Activated gamma-delta T cell treated with Interleukin-2 at 50 U/mL for 16 hours (primary cell): ENCODE measurements around the gene DPY19L3.
"Not testable (repeated sequence)": the region's sequence is repeated elsewhere in the genome, so short reads cannot be mapped to it uniquely, and the experiment has no call there.

ENCODE experiments used
- DNase-seq: peaks from one replicate; pipeline ENCODE4 v3.0.0-alpha.2; 2020

Gene DPY19L3

DNA sequence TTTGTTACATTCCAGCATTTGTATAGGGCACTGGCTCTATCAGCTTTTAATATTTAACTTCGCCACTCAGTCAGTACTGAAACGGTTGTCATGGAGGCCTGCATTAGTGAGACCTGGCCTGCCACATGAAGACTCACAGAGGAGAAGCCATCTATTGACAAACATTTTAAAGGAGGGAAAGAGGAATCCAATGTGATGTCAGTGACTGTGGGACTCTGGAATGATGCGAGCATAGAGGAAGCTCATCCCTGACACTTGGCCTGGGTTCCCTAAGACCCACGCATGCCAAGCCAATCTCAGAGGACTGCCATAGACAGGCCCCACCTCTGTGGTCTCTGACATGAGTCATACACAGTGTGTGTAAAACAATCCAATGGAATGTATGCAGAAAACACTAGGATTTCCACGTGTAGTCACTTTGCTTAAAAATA lies 7.9 kb upstream of the DPY19L3 start:
- DNase-seq = no peak

GRCh38 chr19:32401992-32402391 lies 3.6 kb upstream of the DPY19L3 start:
- no peak for DNase-seq

DNA sequence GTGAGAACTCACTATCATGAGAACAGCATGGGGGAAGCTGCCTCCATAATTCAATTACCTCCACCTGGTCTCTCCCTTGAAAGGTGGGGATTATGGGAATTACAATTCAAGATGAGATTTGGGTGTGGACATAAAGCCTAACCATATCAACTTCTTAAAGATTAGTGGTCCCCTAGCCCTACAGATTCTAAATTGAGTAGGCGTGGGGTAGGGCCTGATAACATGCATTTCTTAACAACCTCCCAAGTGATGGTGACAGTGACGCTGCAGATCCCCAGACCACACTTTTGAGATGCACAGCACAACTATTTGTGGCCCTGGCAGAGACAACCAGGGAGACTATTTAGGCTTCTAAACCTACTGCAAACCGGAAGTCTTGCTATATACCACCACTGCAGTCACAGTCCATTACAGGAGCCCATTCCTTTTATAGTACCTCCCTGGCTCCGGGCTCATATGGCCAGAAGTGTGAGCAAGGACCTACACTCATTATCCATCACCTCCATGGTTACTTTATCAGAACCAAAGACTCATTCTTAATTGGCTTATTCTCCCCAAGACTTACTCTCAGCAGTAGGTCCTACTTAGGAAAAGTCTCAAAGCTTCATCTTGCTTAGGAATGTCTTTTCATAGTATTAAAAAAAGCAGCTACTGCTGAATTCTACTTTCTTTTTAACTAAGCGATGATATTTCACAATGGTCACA lies 2.1 kb upstream of the DPY19L3 start:
- no peak for DNase-seq

DNA sequence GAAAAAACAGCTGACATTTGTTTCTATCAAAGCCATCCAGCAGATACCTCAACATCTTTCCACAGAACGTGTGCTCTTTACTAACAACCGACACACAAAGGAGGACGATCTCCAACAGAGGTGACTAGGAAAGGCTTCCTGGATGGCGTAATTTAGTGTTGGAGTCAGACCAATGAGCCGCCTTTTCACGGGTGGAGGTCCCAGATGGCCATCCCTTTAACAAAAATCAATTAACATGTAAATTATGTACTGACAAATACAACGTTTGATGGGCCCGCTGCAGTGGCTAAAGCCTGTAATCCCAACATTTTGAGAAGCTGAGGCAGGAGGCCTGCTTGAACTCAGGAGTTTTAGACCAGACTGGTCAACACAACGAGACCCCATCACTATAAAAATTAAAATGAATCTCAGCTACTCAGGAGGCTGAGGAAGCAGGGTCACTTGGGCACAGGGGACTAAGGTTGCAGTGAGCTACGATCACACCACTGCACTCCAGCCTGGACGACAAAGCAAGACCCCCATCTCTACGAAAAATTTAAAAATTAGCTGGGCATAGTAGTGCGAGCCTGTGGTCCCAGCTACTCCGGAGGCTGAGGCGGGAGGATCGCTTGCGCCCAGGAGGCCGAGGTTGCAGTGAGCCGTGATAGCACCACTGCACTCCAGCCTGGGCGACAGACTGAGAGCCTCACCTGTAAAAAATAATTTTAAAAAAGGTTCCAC lies 1.2 kb upstream of the DPY19L3 start:
- DNase-seq = no peak

- peak; percentile 5 for DNase-seq
Measured at GRCh38 chr19:32404933-32405430, 588 bp upstream of the DPY19L3 start.

GRCh38 chr19:32406161-32407003 lies 812 bp downstream of the DPY19L3 start:
- no peak for DNase-seq

DNA sequence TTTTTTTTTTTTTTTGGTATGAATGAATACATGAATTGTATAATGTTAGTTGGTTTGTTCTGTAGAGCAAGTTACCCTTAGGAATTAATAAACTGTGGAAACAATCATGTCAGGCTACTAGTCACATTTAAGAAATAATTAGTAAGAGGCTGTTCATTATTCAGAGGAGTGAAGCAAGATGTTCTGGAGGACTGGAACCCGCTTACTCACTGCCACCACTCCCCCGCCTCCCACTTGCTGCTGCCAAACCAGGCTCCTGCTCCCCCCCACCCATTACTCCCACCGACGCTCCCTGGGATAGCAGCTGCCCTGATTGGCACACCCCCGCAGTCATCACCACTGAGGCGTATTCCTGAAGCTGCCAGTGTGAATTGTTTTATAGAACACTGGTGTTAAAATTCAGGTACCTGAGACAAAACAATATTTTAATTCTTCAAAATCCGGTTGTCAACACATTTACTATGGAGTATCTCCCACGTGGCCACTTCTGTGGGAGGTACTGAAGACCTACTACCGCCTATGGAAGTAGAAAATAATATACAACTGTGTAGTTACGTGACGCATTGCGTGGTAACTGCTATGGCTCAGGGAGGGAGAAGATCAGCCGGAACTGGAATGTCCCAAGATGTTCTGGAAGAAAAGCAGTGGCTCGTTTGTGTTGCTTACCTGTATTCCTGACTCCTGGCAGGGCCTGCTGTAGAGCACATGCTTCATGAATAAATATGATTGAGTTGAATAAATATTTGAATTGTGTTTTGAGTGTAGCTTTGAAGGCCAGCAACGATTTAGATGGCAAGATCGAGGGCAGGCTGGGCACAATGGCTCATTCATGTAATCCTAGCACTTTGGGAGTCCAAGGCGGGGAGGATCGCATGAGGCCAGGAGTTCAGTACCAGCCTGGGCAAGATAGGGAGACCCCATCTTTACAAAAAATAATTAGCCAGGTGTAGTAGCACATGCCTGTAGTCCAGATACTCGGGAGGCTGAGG lies 1.7 kb downstream of the DPY19L3 start:
- DNase-seq = no peak

- DNase-seq = no peak
Measured at GRCh38 chr19:32415246-32415645, 9.7 kb downstream of the DPY19L3 start.

GRCh38 chr19:32415669-32416068 lies 10.1 kb downstream of the DPY19L3 start:
- no peak for DNase-seq

DNA sequence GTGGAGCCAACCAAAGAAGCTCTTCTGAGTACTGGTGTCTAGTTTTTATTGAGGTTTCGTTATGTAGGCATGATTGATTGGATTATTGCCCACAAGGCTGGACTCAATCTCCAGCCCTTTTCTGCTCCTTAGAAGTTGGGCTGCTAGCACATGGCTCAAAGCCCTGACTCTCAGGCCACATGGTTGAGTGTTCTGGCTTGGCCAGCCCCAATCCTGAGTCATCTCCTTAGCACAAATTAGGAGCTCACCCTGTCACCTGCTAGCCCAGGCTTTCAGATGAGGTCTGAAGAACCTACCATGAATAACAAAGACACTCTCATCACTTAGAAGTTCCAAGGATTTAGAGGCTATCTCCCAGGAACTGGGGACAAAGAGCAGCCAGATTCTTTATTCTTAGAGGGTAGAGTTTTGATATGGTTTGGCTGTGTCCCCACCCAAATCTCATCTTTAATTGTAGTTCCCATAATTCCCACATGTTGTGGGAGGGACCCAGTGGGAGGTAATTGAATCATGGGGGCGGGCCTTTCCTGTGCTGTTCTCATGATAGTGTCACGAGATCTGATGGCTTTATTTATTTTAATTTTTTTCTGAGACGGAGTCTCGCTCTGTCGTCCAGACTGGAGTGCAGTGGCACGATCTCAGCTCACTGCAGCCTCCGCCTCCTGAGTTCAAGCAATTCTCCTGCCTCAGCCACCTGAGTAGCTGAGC lies 11.3 kb downstream of the DPY19L3 start:
- DNase-seq = no peak

GRCh38 chr19:32418155-32418554 lies 12.6 kb downstream of the DPY19L3 start:
- DNase-seq = no peak

GRCh38 chr19:32421589-32422361 lies 16.2 kb downstream of the DPY19L3 start:
- no peak for DNase-seq

GRCh38 chr19:32422435-32422834 lies 16.9 kb downstream of the DPY19L3 start:
- no peak for DNase-seq

DNA sequence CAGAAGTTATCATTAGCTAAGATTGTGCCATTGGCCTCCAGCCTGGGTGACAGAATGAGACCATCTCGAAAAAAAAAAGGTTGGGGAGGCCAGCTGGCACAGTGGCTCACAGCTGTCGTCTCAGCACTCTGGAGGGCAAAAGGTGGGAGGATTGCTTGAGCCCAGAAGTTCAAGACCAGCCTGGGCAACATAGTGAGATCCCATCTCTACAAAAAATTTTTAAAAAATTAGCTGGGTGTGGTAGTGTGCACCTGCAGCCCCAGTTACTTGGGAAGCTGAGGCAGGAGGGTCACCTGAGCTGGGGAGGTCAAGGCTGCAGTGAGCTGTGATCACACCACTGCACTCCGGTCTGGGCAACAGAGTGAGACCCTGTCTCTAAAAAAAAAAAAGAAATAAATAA lies 18.4 kb downstream of the DPY19L3 start:
- DNase-seq = not testable (repeated sequence)

DNA sequence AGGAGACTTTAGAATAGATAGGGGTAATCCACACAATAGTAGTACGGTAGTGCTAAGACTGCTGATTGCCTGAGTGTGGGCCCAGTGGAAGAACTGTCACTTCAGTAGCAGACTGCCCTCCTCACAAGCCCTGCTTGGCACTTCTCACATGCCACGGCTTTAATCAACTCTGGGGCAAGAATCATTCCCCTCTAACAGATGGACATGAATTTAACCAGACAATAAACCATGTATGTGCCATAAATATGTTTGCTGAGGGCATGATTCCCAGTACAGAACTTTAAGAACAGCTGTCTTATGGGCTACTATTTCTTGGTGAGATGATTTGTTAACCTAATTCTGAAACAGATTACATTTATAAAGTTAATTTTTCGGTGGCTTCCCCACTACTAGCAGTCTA lies 22.0 kb downstream of the DPY19L3 start:
- no peak for DNase-seq

DNA sequence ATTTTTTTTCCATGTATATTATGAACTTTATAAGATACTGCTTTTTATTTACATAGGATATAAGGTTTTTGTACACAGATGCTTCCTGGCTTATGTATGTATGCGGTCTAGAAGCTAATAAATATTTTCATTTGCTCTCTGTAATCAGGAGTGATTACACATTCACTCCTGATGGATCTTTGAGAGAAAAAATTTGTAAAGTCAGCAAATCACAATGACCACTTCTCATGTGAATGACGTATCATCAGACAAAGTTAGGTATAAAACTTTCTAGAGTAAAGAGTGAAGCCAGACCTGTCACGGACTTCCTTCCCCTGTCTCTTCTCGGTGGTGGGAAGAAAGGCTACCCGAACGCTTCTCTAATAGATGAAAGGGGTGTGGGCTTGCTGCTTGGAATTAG lies 31.1 kb downstream of the DPY19L3 start:
- DNase-seq = no peak

DNA sequence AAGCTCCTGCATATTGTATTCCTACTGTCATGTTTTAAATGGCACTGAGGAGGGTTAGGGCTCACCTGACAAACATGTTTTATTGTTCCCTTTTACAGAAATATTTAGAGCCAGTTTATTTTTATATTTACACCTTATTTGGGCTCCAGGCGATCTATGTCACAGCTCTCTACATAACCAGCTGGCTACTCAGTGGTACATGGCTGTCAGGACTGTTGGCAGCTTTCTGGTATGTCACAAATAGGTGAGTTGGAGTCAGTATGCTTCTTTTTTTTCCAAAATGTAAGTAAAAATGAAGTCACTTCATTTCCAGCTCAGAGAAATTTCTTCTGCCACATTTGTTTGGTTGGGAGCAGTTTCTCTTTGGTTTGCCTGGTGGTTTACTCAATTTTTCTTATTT lies 31.5 kb downstream of the DPY19L3 start:
- no peak for DNase-seq

DNA sequence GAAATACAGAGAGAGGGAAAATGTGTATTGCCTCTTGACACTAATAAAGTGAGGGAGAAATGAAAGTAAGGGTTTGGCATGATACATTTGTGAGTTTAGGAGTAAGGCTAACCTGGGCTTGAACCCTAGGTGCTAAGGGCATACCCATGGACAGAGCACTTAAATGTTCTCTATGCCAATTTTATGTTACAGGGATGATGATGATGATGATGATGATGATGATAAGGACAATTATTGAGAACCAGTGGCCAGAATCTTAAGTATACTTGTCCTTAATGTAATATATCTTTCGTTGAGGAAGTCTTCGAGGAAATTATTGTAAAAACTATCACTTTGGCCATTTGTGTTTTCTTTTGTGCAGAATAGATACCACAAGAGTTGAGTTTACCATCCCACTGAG lies 33.2 kb downstream of the DPY19L3 start:
- DNase-seq = no peak

GRCh38 chr19:32442650-32443049 lies 37.1 kb downstream of the DPY19L3 start:
- no peak for DNase-seq

DNA sequence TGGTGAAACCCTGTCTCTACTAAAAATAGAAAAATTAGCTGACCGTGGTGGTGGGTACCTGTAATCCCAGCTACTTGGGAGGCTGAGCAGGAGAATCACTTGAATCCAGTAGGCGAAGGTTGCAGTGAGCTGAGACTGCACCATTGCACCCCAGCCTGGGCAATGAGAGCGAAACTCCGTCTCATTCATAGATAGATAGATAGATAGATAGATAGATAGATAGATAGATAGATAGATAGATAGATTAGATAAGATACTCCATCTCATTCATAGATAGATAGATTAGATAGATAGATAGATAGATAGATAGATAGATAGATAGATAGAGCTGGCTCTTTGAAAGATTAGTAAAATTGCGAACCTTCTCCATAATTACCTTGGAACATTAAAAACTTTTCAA lies 42.0 kb downstream of the DPY19L3 start:
- not testable (repeated sequence) for DNase-seq

- no peak for DNase-seq
Measured at GRCh38 chr19:32448026-32448425, 42.5 kb downstream of the DPY19L3 start.
